ENCODE results near the gene GRK3. TPM values are rescaled to one million over a fixed set of nuclear protein-coding genes. Genes with fewer than 3 reads are reported as not detected.

Gene GRK3
- total RNA-seq, 1 experiment from 2014 or later = 14.6 TPM

DNA sequence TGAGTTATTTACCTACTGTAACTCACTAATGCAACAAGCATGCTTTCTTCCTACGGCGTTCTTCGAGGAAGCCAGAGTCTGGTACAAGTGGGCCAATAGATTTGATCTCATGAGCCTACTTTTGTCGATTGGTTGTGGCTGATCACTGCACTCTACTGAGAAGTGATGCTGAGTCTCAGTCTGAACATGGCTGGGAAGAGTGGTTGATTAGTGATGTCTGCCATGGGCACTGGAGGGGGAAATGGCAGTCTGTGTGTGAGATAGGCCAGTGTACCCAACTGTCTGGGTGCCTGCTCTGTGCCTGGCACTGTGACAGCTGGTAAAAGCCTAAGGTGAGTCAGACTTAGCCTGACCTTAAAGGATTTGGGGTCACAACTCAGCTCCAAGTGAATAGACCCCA is 205.9 kb downstream of the GRK3 start:
- ChIA-PET CTCF (interaction anchor here (1.2 kb wide), 1 partner anchor 308 kb away, joined by 8 read pairs; no protein-coding TSS in a partner anchor), RAD21 (ENCODE audit: low non-redundant PET in 1 of 2, low total read pairs in 2 of 2, uncharacterized antibody in 2 of 2, unreplicated experiment in 2 of 2) (no interaction called here), POLR2A (no interaction called here)
- DNase-seq (ENCODE audit: low read depth, low spot score) = no peak
- Histone ChIP-seq H3K9me3 (ENCODE audit: control insufficient read depth in 1 of 2, insufficient read depth in 1 of 2, low read depth in 1 of 2, low read length in 2 of 2) (peaks cover 0 to 3% of the 10 kb centered on the region in 2 experiments; a peak in 1 of 4 replicates), H3K4me3 (replicated peaks in 1 of 2; ENCODE audit: low read depth in 1 of 2, low read length in 2 of 2) (no peak overlapping the region), H3K36me3 (ENCODE audit: control insufficient read depth in 1 of 2, insufficient read depth in 2 of 2, low read length in 2 of 2) (no peaks in the 10 kb centered on the region), H3K4me2 (ENCODE audit: low read length) (no peak overlapping the region), H4K20me1 (ENCODE audit: insufficient read depth) (no peaks in the 10 kb centered on the region), H3K4me1 (ENCODE audit: control insufficient read depth in 1 of 2, insufficient read depth in 2 of 2, low read length in 2 of 2) (no peaks in the 10 kb centered on the region), H3K9me2 (ENCODE audit: insufficient read depth) (no peaks in the 10 kb centered on the region), H3K27ac (ENCODE audit: low read depth, low read length) (no peak overlapping the region), H3K79me2 (ENCODE audit: insufficient read depth, low read length) (no peaks in the 10 kb centered on the region), H3K27me3 (ENCODE audit: insufficient read depth, low read length) (no peaks in the 10 kb centered on the region), H2AFZ (ENCODE audit: low read depth, low read length, poor library complexity, severe bottlenecking) (no peak overlapping the region), H3K9ac (ENCODE audit: low read length) (no peak overlapping the region)
- intact Hi-C loops (cut with micrococcal nuclease) = loop anchor here (5.0 kb wide), 1 partner anchor 323 kb away; no protein-coding TSS in a partner anchor
- BruUV-seq (replicated peaks) = no TSS peak
- no peak for TF ChIP-seq JUND (IDR thresholded peaks at IDR 0.05)
- TF ChIP-seq, protein P1, sequence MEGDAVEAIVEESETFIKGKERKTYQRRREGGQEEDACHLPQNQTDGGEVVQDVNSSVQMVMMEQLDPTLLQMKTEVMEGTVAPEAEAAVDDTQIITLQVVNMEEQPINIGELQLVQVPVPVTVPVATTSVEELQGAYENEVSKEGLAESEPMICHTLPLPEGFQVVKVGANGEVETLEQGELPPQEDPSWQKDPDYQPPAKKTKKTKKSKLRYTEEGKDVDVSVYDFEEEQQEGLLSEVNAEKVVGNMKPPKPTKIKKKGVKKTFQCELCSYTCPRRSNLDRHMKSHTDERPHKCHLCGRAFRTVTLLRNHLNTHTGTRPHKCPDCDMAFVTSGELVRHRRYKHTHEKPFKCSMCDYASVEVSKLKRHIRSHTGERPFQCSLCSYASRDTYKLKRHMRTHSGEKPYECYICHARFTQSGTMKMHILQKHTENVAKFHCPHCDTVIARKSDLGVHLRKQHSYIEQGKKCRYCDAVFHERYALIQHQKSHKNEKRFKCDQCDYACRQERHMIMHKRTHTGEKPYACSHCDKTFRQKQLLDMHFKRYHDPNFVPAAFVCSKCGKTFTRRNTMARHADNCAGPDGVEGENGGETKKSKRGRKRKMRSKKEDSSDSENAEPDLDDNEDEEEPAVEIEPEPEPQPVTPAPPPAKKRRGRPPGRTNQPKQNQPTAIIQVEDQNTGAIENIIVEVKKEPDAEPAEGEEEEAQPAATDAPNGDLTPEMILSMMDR (IDR thresholded peaks at IDR 0.05 in 2 of 3, conservative IDR thresholded peaks at IDR 0.05 in 1 of 3; ENCODE audit: borderline replicate concordance in 1 of 3, insufficient read depth in 1 of 3, low read depth in 2 of 3, low read length in 2 of 3) = no peak
- no peak for TF ChIP-seq ELF1 (IDR thresholded peaks at IDR 0.05; ENCODE audit: borderline replicate concordance, low read depth)
- TF ChIP-seq EZH2phosphoT487 (IDR thresholded peaks at IDR 0.05; ENCODE audit: borderline replicate concordance) = no peak
- no peak for TF ChIP-seq ZBTB33 (IDR thresholded peaks at IDR 0.05; ENCODE audit: extremely low read depth, insufficient replicate concordance, low read length)
- no peak for TF ChIP-seq YY1 (IDR thresholded peaks at IDR 0.05; ENCODE audit: extremely low read depth, insufficient replicate concordance, low read depth, low read length)
- TF ChIP-seq MAX (IDR thresholded peaks at IDR 0.05) = no peak
- TF ChIP-seq EZH2 (IDR thresholded peaks at IDR 0.05) = no peak
- TF ChIP-seq TCF7L2 (IDR thresholded peaks at IDR 0.05; ENCODE audit: borderline replicate concordance, extremely low read depth, insufficient read depth, insufficient read length) = no peak
- no peak for TF ChIP-seq ZFX (IDR thresholded peaks at IDR 0.05)
- no peak for TF ChIP-seq EGR1 (IDR thresholded peaks at IDR 0.05; ENCODE audit: low read depth)
- no peak for TF ChIP-seq SP1 (IDR thresholded peaks at IDR 0.05; ENCODE audit: low read depth)
- no peak for TF ChIP-seq SRF (IDR thresholded peaks at IDR 0.05; ENCODE audit: low read depth)
- TF ChIP-seq ZNF274 (IDR thresholded peaks at IDR 0.05; ENCODE audit: low read depth, low read length) = no peak
- no peak for TF ChIP-seq POLR2A (IDR thresholded peaks at IDR 0.05; ENCODE audit: borderline replicate concordance, extremely low read depth, insufficient read depth, insufficient read length)
- no peak for ATAC-seq
